Astrocyte (in vitro differentiated cells and primary cell): ENCODE measurements around the gene CTBP1. TPM values are rescaled to one million over a fixed set of nuclear protein-coding genes. Genes with fewer than 3 reads are reported as not detected.

Experiments
- DNase-seq: peaks from one replicate; pipeline ENCODE4 v3.0.0-alpha.2; 2010; ENCODE audit warnings: low read depth
- FAIRE-seq: peaks from 2 replicates; lab custom pipeline; 2011; peaks lifted over from hg19 to GRCh38; lab: Jason Lieb, UNC
- H2AFZ ChIP-seq: 2 replicates; pipeline ENCODE4 v1.6.0; 2012; ENCODE audit warnings: low read depth, low read length, inconsistent platforms
- H3K27ac ChIP-seq: 2 replicates; pipeline ENCODE4 v1.5.1; 2011; ENCODE audit warnings: low read depth, low read length, inconsistent platforms
- H3K27me3 ChIP-seq: 2 replicates; pipeline ENCODE4 v1.6.0; 2011; ENCODE audit warnings: low read length, inconsistent platforms; ENCODE audit not compliant: insufficient read depth
- H3K36me3 ChIP-seq: 2 replicates; pipeline ENCODE4 v1.5.1; 2011; ENCODE audit warnings: low read length, inconsistent platforms; ENCODE audit not compliant: insufficient read depth
- H3K4me1 ChIP-seq: 2 replicates; pipeline ENCODE4 v1.5.1; 2011; ENCODE audit warnings: low read length, inconsistent platforms; ENCODE audit not compliant: insufficient read depth
- H3K4me2 ChIP-seq: 2 replicates; pipeline ENCODE4 v1.6.0; 2012; ENCODE audit warnings: low read length, inconsistent platforms
- H3K4me3 ChIP-seq: 2 replicates; pipeline ENCODE4 v1.5.1; 2011; ENCODE audit warnings: low read depth, mild to moderate bottlenecking, low read length, inconsistent platforms; ENCODE audit not compliant: insufficient read depth
- H3K79me2 ChIP-seq: 2 replicates; pipeline ENCODE4 v1.6.0; 2012; ENCODE audit warnings: mild to moderate bottlenecking, low read length, inconsistent platforms; ENCODE audit not compliant: insufficient read depth
- H3K9ac ChIP-seq: 2 replicates; pipeline ENCODE4 v1.6.0; 2012; ENCODE audit warnings: mild to moderate bottlenecking, low read length, inconsistent platforms
- H3K9me3 ChIP-seq: 2 replicates; pipeline ENCODE4 v1.5.1; 2012; ENCODE audit warnings: low read depth, mild to moderate bottlenecking, low read length, inconsistent platforms; ENCODE audit not compliant: insufficient read depth
- H4K20me1 ChIP-seq: 2 replicates; pipeline ENCODE4 v1.6.0; 2012; ENCODE audit warnings: low read length, inconsistent platforms; ENCODE audit not compliant: insufficient read depth
- H3K27ac Mint-ChIP-seq: one replicate; pipeline ENCODE4 v1.8.0; 2021; ENCODE audit warnings: mild to moderate bottlenecking, mixed read lengths; ENCODE audit not compliant: unreplicated experiment
- H3K27me3 Mint-ChIP-seq: one replicate; pipeline ENCODE4 v1.8.0; 2021; ENCODE audit warnings: low read depth, mixed read lengths; ENCODE audit not compliant: unreplicated experiment
- H3K36me3 Mint-ChIP-seq: one replicate; pipeline ENCODE4 v1.8.0; 2021; ENCODE audit warnings: low read depth, mixed read lengths; ENCODE audit not compliant: unreplicated experiment
- H3K4me1 Mint-ChIP-seq: one replicate; pipeline ENCODE4 v1.8.0; 2021; ENCODE audit warnings: low read depth, mixed read lengths; ENCODE audit not compliant: unreplicated experiment
- H3K4me3 Mint-ChIP-seq: one replicate; pipeline ENCODE4 v1.8.0; 2021; ENCODE audit warnings: mild to moderate bottlenecking, moderate library complexity, mixed read lengths; ENCODE audit not compliant: unreplicated experiment
- H3K9me3 Mint-ChIP-seq: one replicate; pipeline ENCODE4 v1.8.0; 2021; ENCODE audit warnings: mild to moderate bottlenecking, mixed read lengths; ENCODE audit not compliant: unreplicated experiment
- CTCF ChIP-seq: IDR thresholded peaks from 2 replicates; pipeline ENCODE4 v1.5.1; 2011; ENCODE audit warnings: low read depth, mild to moderate bottlenecking, inconsistent platforms, low read length, moderate library complexity; ENCODE audit not compliant: insufficient read depth
- EZH2 ChIP-seq: IDR thresholded peaks from 2 replicates; pipeline ENCODE4 v1.6.1; 2012; ENCODE audit warnings: mild to moderate bottlenecking, low read length, inconsistent platforms; ENCODE audit not compliant: insufficient read depth
- total RNA-seq: library from RNA; stranded (reverse); gene quantifications from 2 replicates; pipeline ENCODE4 v1.2.1, GENCODE V29; 2021

CTBP1 gene
- total RNA-seq, 1 donor from 2014 or later, result 136 TPM

- peaks cover 7% of the 10 kb centered on the region for H3K4me1 ChIP-seq
- Mint-ChIP-seq H3K27me3 (peaks cover 34% of the 10 kb centered on the region), H3K9me3 (peaks cover 2% of the 10 kb centered on the region), H3K36me3 (peaks cover 4% of the 10 kb centered on the region), H3K27ac (no peak overlapping the region), H3K4me3 (no peak overlapping the region), H3K4me1 (peaks cover 3% of the 10 kb centered on the region)
- no peak for TF ChIP-seq EZH2
- no peaks in the 10 kb centered on the region for H3K36me3 ChIP-seq
- H4K20me1 ChIP-seq, result peaks cover 5% of the 10 kb centered on the region
- no peak for DNase-seq
- no peaks in the 10 kb centered on the region for H3K9me3 ChIP-seq
- H3K27me3 ChIP-seq, result peaks cover 24% of the 10 kb centered on the region
- no peak overlapping the region for H3K4me3 ChIP-seq
- peak overlapping the region; percentile 66 for H3K4me2 ChIP-seq
- FAIRE-seq, result no peak
- H3K27ac ChIP-seq, result no peak overlapping the region
- no peaks in the 10 kb centered on the region for H3K79me2 ChIP-seq
- no peak overlapping the region for H2AFZ ChIP-seq
- no peak overlapping the region for H3K9ac ChIP-seq
Observed at GRCh38 chr4:1170976-1171310, 78.0 kb downstream of the CTBP1 start.

- H3K27me3 ChIP-seq, result peaks cover 24% of the 10 kb centered on the region
- FAIRE-seq (no peak), DNase-seq (no peak)
- no peak overlapping the region for H3K4me3 Mint-ChIP-seq
- H3K9ac ChIP-seq, result no peak overlapping the region
- no peak overlapping the region for H3K27ac ChIP-seq
- no peaks in the 10 kb centered on the region for H3K79me2 ChIP-seq
- peaks cover 5% of the 10 kb centered on the region for H3K36me3 Mint-ChIP-seq
- no peaks in the 10 kb centered on the region for H3K36me3 ChIP-seq
- H4K20me1 ChIP-seq, result peaks cover 5% of the 10 kb centered on the region
- no peak overlapping the region for H3K4me3 ChIP-seq
- H3K4me2 ChIP-seq, result no peak overlapping the region
- H3K27me3 Mint-ChIP-seq, result peaks cover 33% of the 10 kb centered on the region
- peaks cover 2% of the 10 kb centered on the region for H3K9me3 Mint-ChIP-seq
- peaks cover 3% of the 10 kb centered on the region for H3K4me1 Mint-ChIP-seq
- H3K9me3 ChIP-seq, result no peaks in the 10 kb centered on the region
- TF ChIP-seq CTCF, result no peak
- TF ChIP-seq EZH2, result no peak
- no peak overlapping the region for H2AFZ ChIP-seq
- peaks cover 7% of the 10 kb centered on the region for H3K4me1 ChIP-seq
- H3K27ac Mint-ChIP-seq, result no peak overlapping the region
Observed at GRCh38 chr4:1170156-1170975, 78.6 kb downstream of the CTBP1 start.

- no peak overlapping the region for H2AFZ ChIP-seq
- Mint-ChIP-seq H3K9me3 (peaks cover 2% of the 10 kb centered on the region), H3K27ac (no peak overlapping the region), H3K4me1 (peaks cover 3% of the 10 kb centered on the region), H3K4me3 (no peak overlapping the region), H3K36me3 (peaks cover 7% of the 10 kb centered on the region), H3K27me3 (peaks cover 35% of the 10 kb centered on the region)
- H3K9ac ChIP-seq, result no peak overlapping the region
- no peak overlapping the region for H3K4me3 ChIP-seq
- H3K79me2 ChIP-seq, result no peaks in the 10 kb centered on the region
- no peak overlapping the region for H3K27ac ChIP-seq
- peaks cover 7% of the 10 kb centered on the region for H3K4me1 ChIP-seq
- H3K9me3 ChIP-seq, result no peaks in the 10 kb centered on the region
- TF ChIP-seq CTCF, result no peak
- no peak for TF ChIP-seq EZH2
- peaks cover 5% of the 10 kb centered on the region for H4K20me1 ChIP-seq
- H3K4me2 ChIP-seq, result no peak overlapping the region
- DNase-seq (no peak), FAIRE-seq (no peak)
- H3K27me3 ChIP-seq, result peaks cover 24% of the 10 kb centered on the region
- no peaks in the 10 kb centered on the region for H3K36me3 ChIP-seq
Observed at GRCh38 chr4:1169691-1170096, 79.2 kb downstream of the CTBP1 start.
